Right renal pelvis (tissue), 4 donors: ENCODE data around the gene POLD2. TPM values are rescaled to one million over a fixed set of nuclear protein-coding genes. Genes with fewer than 3 reads are reported as not detected.
"Not testable (repeated sequence)": the region's sequence is repeated elsewhere in the genome, so short reads cannot be mapped to it uniquely, and the experiment has no call there.

Experiments
- DNase-seq, 4 donors: peaks; one replicate each; pipeline ENCODE4 v3.0.0-alpha.2; 2013; ENCODE audit warnings: low read depth in 4 of 4, low spot score in 3 of 4, missing footprints in 1 of 4
- polyA plus RNA-seq, 4 donors: library from polyadenylated mRNA; unstranded; fragments of 120-200 nt; gene quantifications; one replicate each; pipeline ENCODE4 v1.2.1, GENCODE V29; 2013; ENCODE audit not compliant: insufficient read length in 4 of 4

Gene POLD2
- polyA plus RNA-seq, result 100 to 1,000 TPM; 116 to 131 (median 120) TPM

GRCh38 chr7:44123190-44124003 lies at the start of gene POLD2:
Gene POLD2 (minus strand): TSS chr7:44123548. CDS start chr7:44122053, 1,495 bp downstream.
- DNase-seq, result peak; percentile 92 to 96 (median 94)

DNA sequence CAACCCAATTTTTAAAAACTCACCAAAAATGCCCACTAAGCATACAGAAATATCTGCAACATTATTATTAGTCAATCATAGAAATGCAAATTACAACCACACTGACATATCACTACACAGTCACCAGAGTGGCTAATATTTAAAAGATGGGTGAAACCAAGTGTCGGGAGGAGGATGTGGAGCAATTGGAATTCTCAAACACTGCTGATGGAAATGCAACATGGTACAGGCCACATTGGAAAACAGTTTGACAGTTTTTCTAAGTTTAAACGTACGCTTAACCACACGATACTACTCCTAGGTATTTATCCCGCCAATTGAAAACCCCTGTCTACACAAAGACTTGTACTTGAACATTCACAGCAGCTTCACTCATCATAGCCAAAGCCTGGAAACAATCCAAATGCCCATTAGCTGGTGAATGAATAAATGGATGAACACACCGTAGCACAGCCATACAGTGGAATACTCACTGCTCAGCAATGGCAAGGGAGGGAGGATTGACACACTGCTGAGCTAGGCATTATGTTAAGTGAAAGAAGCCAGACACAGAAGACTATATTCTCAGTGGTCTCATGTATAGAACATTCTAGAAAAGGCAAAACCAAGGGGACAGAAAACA lies 49.6 kb upstream of the POLD2 start:
- no peak for DNase-seq

- DNase-seq, result no peak
These were observed 49.0 kb upstream of the POLD2 start for GRCh38 chr7:44172352-44172751.

- not testable (repeated sequence) for DNase-seq
These were observed 48.6 kb upstream of the POLD2 start for GRCh38 chr7:44171901-44172300.

GRCh38 chr7:44167920-44168319 lies 44.6 kb upstream of the POLD2 start:
- no peak for DNase-seq

- DNase-seq, result no peak
These were observed 40.2 kb upstream of the POLD2 start for GRCh38 chr7:44163591-44163990.

GRCh38 chr7:44162785-44163395 lies 39.5 kb upstream of the POLD2 start:
- no peak for DNase-seq

DNA sequence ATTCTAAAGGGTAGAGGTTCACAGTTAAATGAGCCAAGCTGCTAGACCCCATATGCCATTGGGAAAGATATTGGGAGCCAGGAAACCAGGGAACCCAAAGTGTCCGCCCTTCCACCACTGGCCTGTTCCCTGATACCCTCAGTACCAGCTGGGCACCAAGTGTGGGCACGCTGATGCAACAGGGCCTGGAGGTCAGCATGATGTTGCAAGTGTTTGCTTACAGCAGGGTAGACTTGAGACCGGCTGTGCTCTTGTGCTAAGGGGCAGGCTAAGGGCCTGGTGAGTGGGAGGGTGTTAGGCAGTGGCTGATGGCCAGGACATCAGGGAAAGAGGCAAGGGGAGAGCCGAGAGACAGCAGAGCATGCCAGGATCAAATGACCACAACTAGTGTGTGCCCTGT lies 38.8 kb upstream of the POLD2 start:
- no peak for DNase-seq

DNA sequence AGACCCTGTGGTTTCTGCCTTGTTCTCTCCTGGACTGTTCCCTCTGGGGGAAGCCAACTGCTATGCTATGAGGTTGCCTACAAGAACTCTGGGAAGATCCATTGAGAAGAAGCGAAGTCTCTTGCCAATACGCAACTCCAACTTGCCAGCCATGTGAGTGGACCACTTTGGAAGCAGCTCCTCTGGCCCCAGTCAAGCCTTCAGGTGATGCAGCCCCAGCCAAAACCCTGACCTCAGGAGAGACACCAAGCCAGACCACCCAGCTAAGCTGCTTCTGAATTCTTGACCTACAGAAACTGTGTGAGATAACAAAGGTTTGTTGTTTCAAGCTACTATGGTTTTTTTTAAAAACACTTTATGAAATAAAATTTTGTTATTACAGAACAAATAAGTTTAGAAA lies 38.0 kb upstream of the POLD2 start:
- DNase-seq, result no peak

GRCh38 chr7:44159824-44160630 lies 36.7 kb upstream of the POLD2 start:
- no peak for DNase-seq

GRCh38 chr7:44158873-44159631 lies 35.7 kb upstream of the POLD2 start:
- DNase-seq, result no peak

- DNase-seq, result no peak
These were observed 34.9 kb upstream of the POLD2 start for GRCh38 chr7:44158096-44158872.

- DNase-seq, result no peak
These were observed 34.0 kb upstream of the POLD2 start for GRCh38 chr7:44157116-44158080.

- no peak for DNase-seq
These were observed 33.2 kb upstream of the POLD2 start for GRCh38 chr7:44156453-44157010.

DNA sequence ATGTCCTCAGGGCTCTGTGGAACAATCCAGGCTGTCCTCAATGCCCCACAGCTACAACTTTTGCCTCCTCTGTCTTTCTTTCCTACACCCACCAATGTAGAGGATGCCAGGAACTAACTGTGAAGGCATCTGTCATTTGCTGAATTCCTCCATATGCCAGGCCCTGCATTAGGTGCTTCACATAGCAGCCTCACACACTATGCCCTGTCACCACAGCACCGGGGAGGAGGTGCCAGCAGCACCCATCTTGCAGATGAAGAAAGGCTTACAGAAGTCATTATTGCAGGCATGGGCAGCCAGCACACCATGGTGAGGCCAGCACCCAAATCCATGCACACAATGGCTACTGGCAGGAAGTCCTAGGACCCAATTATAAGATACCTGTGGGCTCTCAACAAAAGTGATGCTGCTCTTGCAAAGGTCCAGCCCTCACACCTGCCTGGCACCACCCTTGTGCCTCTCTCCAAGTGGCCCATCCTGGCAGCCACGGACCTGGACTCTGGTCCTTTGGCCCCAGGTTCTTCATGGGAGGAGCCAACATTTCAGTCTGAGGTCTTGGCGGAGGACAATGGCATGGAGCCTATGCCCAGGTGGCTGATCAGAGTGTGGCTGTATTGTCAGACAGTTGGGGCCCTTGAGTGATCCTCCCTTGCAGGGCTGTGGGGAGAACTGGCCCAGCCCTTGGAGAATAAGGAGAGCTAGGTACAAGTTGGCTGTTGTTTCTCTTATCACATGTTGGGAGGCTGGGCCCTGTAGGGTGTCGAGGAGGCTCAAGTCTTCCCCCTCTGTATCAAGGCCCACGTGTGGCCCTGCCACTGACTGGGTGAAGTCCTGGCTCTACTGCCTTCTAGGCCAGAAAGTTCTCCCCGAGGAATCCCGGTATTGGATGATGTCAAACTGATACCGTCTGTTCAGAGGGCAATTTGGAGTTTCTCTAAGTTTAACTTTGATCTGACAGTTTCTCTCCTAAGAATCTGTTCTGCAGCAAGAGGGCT lies 32.1 kb upstream of the POLD2 start:
- DNase-seq, result no peak

GRCh38 chr7:44154703-44155102 lies 31.4 kb upstream of the POLD2 start:
- no peak for DNase-seq

DNA sequence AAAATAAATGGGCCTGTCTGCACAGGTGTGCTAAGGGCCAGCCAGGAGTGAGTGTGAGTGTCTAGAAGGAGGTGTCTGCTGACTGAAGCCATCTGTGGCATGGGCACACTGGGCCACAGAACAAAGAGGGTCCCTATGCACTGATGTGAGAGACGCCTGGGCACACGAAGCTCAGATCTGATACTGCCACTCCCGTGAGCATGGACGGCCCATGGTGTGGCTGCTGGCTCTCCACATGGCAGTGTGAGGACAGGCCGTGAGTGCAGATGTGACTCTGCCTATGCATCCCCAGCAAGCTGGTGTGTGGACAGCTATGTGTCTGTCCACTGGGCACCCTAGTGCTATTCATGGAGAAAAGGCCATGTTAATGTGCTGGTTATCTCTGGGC lies 30.6 kb upstream of the POLD2 start:
- no peak for DNase-seq
